ENCODE measurements around the gene APOL3. TPM values are rescaled to one million over a fixed set of nuclear protein-coding genes. Genes with fewer than 3 reads are reported as not detected.

Gene APOL3
- polyA plus RNA-seq, 1 donor from 2014 or later: not detected

- Histone ChIP-seq H3K9me2 (ENCODE audit: insufficient read depth, low read length) (no peaks in the 10 kb centered on the region), H3K36me3 (ENCODE audit: insufficient read depth, low read length) (no peaks in the 10 kb centered on the region), H4K20me1 (ENCODE audit: insufficient read depth) (no peaks in the 10 kb centered on the region), H3K27ac (ENCODE audit: low read length) (no peak overlapping the region), H2AFZ (ENCODE audit: low read depth, low read length) (no peak overlapping the region), H3K79me2 (replicated peaks; ENCODE audit: insufficient read depth, low read length) (no peaks in the 10 kb centered on the region), H3K9me3 (ENCODE audit: low read length) (no peaks in the 10 kb centered on the region), H3F3A (ENCODE audit: insufficient read depth, low read length, poor library complexity, severe bottlenecking) (no peaks in the 10 kb centered on the region), H3K4me3 (ENCODE audit: low read length) (no peak overlapping the region), H3K9ac (ENCODE audit: low read length) (no peak overlapping the region), H3K27me3 (ENCODE audit: insufficient read depth, low read depth, low read length) (no peaks in the 10 kb centered on the region), H3K4me2 (ENCODE audit: low read length) (no peak overlapping the region)
- TF ChIP-seq MXI1 (conservative IDR thresholded peaks at IDR 0.05; ENCODE audit: poor library complexity, severe bottlenecking): no peak
- TF ChIP-seq EP300 (conservative IDR thresholded peaks at IDR 0.05; ENCODE audit: poor library complexity, severe bottlenecking): no peak
- no peak for TF ChIP-seq REST (IDR thresholded peaks at IDR 0.05; ENCODE audit: borderline replicate concordance)
- TF ChIP-seq RAD21 (conservative IDR thresholded peaks at IDR 0.05): no peak
- TF ChIP-seq SMC3 (conservative IDR thresholded peaks at IDR 0.05; ENCODE audit: poor library complexity): no peak
- TF ChIP-seq POLR2AphosphoS5 (IDR thresholded peaks at IDR 0.05): no peak
- TF ChIP-seq TAF1 (IDR thresholded peaks at IDR 0.05; ENCODE audit: low read depth): no peak
- no peak for TF ChIP-seq CTCF (IDR thresholded peaks at IDR 0.05; ENCODE audit: poor library complexity, severe bottlenecking)
- no peak for TF ChIP-seq EZH2 (IDR thresholded peaks at IDR 0.05; ENCODE audit: borderline replicate concordance, insufficient read depth, low read length, poor library complexity, severe bottlenecking)
Observed at GRCh38 chr22:36198536-36198935, 38.0 kb upstream of the APOL3 start.

DNA sequence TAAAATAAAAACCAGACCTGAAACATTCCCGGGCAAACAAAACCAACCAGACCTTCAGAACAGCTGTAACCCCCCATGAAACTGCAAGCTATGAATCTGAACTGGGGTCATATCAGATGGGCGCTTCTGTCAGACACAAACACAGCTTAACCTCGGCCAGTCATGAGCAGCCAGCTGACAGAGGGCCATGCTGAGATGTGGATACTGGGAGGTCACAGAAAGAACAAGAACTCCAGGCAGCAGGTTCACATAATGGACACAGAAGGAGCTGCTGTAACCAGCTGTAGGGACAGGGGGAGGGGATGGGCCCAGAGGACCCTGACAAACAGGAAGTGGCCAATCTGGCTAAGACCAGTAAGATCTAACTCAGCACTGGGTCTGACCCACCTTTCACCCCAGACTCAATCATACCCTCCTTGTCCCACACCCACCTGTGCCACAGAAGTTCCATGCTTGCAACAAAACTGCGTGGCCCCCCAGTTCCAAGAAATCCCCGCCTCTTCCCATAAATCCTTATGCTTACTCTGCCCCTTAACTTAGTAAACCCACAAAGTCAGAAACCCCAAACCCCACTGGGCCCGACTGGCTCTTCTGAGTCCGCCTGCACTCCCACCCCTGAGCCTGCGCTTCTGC lies 37.1 kb upstream of the APOL3 start:
- Histone ChIP-seq H2AFZ (ENCODE audit: low read depth, low read length) (peak overlapping the region; percentile 8), H3K79me2 (replicated peaks; ENCODE audit: insufficient read depth, low read length) (no peaks in the 10 kb centered on the region), H3K9me3 (ENCODE audit: low read length) (no peaks in the 10 kb centered on the region), H3K4me3 (ENCODE audit: low read length) (no peak overlapping the region), H3K9ac (ENCODE audit: low read length) (no peak overlapping the region), H3K4me2 (ENCODE audit: low read length) (no peak overlapping the region), H4K20me1 (ENCODE audit: insufficient read depth) (no peaks in the 10 kb centered on the region), H3F3A (ENCODE audit: insufficient read depth, low read length, poor library complexity, severe bottlenecking) (no peaks in the 10 kb centered on the region), H3K9me2 (ENCODE audit: insufficient read depth, low read length) (no peaks in the 10 kb centered on the region), H3K27ac (ENCODE audit: low read length) (peak overlapping the region; percentile 15), H3K27me3 (ENCODE audit: insufficient read depth, low read depth, low read length) (no peaks in the 10 kb centered on the region), H3K36me3 (ENCODE audit: insufficient read depth, low read length) (no peaks in the 10 kb centered on the region)
- no peak for TF ChIP-seq EZH2 (IDR thresholded peaks at IDR 0.05; ENCODE audit: borderline replicate concordance, insufficient read depth, low read length, poor library complexity, severe bottlenecking)
- peak; percentile 29 for TF ChIP-seq REST (IDR thresholded peaks at IDR 0.05; ENCODE audit: borderline replicate concordance)
